Measurements from ENCODE around the gene GTF2H2.
"Not testable (repeated sequence)": the region's sequence is repeated elsewhere in the genome, so short reads cannot be mapped to it uniquely, and the experiment has no call there.

DNA sequence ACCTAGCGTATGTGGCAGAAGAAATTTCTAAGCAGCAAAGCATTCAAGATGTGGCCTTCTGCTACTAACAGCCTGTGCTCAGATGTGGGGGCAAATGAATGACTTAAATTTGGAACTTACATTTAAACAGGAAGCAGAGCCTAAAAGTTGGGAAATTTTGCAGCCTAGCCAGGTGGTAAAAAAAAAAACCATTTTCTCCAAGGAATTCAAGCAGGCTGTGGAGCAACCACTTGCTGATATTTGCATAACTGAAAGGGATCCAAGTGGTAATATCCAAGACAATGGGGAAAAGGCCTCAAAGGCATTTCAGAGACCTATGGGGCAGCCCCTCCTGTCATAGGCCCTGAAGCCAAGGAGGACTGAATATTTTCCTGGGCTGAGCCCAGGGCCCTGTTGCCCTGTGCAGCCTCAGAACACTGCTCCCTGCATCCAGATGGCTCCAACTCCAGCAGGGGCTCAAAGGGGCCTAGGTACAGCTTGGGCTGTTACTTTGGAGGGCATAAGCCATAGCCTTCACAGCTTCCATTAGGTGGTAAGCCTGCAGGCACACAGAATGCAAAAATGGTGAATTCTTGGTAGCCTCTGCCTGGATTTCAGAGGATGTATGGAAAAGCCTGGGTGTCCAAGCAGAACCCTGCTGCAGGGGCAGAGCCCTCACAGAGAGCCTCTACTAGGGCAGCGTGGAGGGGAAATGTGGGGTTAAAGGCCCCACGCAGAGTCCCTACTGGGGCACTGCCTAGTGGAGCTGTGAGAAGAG is 29.9 kb upstream of the GTF2H2 start:
- TF ChIP-seq, protein P1, sequence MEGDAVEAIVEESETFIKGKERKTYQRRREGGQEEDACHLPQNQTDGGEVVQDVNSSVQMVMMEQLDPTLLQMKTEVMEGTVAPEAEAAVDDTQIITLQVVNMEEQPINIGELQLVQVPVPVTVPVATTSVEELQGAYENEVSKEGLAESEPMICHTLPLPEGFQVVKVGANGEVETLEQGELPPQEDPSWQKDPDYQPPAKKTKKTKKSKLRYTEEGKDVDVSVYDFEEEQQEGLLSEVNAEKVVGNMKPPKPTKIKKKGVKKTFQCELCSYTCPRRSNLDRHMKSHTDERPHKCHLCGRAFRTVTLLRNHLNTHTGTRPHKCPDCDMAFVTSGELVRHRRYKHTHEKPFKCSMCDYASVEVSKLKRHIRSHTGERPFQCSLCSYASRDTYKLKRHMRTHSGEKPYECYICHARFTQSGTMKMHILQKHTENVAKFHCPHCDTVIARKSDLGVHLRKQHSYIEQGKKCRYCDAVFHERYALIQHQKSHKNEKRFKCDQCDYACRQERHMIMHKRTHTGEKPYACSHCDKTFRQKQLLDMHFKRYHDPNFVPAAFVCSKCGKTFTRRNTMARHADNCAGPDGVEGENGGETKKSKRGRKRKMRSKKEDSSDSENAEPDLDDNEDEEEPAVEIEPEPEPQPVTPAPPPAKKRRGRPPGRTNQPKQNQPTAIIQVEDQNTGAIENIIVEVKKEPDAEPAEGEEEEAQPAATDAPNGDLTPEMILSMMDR (IDR thresholded peaks at IDR 0.05) = not testable (repeated sequence)
- TF ChIP-seq POLR2AphosphoS5 (IDR thresholded peaks at IDR 0.05; ENCODE audit: low read depth, low read length) = not testable (repeated sequence)
- TF ChIP-seq, protein P2, sequence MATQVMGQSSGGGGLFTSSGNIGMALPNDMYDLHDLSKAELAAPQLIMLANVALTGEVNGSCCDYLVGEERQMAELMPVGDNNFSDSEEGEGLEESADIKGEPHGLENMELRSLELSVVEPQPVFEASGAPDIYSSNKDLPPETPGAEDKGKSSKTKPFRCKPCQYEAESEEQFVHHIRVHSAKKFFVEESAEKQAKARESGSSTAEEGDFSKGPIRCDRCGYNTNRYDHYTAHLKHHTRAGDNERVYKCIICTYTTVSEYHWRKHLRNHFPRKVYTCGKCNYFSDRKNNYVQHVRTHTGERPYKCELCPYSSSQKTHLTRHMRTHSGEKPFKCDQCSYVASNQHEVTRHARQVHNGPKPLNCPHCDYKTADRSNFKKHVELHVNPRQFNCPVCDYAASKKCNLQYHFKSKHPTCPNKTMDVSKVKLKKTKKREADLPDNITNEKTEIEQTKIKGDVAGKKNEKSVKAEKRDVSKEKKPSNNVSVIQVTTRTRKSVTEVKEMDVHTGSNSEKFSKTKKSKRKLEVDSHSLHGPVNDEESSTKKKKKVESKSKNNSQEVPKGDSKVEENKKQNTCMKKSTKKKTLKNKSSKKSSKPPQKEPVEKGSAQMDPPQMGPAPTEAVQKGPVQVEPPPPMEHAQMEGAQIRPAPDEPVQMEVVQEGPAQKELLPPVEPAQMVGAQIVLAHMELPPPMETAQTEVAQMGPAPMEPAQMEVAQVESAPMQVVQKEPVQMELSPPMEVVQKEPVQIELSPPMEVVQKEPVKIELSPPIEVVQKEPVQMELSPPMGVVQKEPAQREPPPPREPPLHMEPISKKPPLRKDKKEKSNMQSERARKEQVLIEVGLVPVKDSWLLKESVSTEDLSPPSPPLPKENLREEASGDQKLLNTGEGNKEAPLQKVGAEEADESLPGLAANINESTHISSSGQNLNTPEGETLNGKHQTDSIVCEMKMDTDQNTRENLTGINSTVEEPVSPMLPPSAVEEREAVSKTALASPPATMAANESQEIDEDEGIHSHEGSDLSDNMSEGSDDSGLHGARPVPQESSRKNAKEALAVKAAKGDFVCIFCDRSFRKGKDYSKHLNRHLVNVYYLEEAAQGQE (IDR thresholded peaks at IDR 0.05; ENCODE audit: insufficient read depth in 1 of 2, low read depth in 2 of 2, low read length in 1 of 2) = not testable (repeated sequence)
